K562 (cell line): ENCODE data around the gene GRB2. TPM values are rescaled to one million over a fixed set of nuclear protein-coding genes. Genes with fewer than 3 reads are reported as not detected.

Source experiments
- ATAC-seq: fragments of 200-7000 bp; cut with Tn5 transposase; 3 replicates; pipeline ENCODE4 v1.9.1; 2020; ENCODE audit warnings: moderate library complexity
- BruUV-seq: library from RNA; stranded (reverse); fragments of 400-500 nt; replicated peaks from 2 replicates; lab custom pipeline; 2021; lab: Mats Ljungman, UMichigan
- CTCF ChIA-PET: fragments of 300-600 bp; formaldehyde crosslinking; extraction: SDS; loops from one replicate; lab custom pipeline; 2021; ENCODE audit warnings: low intra/inter-chr PET ratio; lab: Yijun Ruan, JAX
- POLR2A ChIA-PET: fragments of 300-600, 350-650 bp; sonication (Branson Sonifier 250); formaldehyde crosslinking; extraction: SDS; loops from one replicate; lab custom pipeline; 2021; ENCODE audit warnings: antibody characterized with exemption, inconsistent platforms; lab: Yijun Ruan, JAX
- DNase-seq, 4 experiments: peaks; one replicate each; pipeline versions ENCODE4 v3.0.0 to v3.0.0-alpha.2; 2011 to 2018; ENCODE audit warnings: low spot score in 3 of 4, mixed read lengths in 3 of 4; ENCODE audit errors: extremely low read depth in 1 of 4
- FAIRE-seq: peaks from 2 replicates; lab custom pipeline; 2011; peaks lifted over from hg19 to GRCh38; lab: Jason Lieb, UNC
- H2AFZ ChIP-seq: 2 replicates; pipeline ENCODE4 v1.6.0; 2011; ENCODE audit warnings: low read depth, low read length, control low read depth, inconsistent platforms
- H3K27ac ChIP-seq: fragments of 200-600 bp; 3 replicates; pipeline ENCODE4 v1.8.0; 2011; ENCODE audit warnings: low read depth, mild to moderate bottlenecking, control low read depth, inconsistent platforms, low read length, moderate library complexity, mixed read lengths; ENCODE audit errors: extremely low read depth
- H3K27me3 ChIP-seq, 2 experiments: fragments of 300-600 bp in 1 of 2; 2 replicates in 1 of 2; 3 replicates in 1 of 2; pipeline versions ENCODE4 v1.6.0 to v1.8.0; 2011; ENCODE audit warnings: inconsistent platforms in 2 of 2, low read length in 2 of 2, mild to moderate bottlenecking in 1 of 2, mixed read lengths in 1 of 2, moderate library complexity in 1 of 2; ENCODE audit not compliant: control insufficient read depth in 2 of 2, insufficient read depth in 2 of 2
- H3K36me3 ChIP-seq: fragments of 300-600 bp; 3 replicates; pipeline ENCODE4 v1.8.0; 2011; ENCODE audit warnings: mild to moderate bottlenecking, low read length, inconsistent platforms; ENCODE audit not compliant: control insufficient read depth, insufficient read depth
- H3K4me1 ChIP-seq, 2 experiments: fragments of 200-600 bp in 1 of 2; replicated peaks in 1 of 2; 2 replicates in 1 of 2; 3 replicates in 1 of 2; pipeline versions ENCODE4 v1.5.1 to v1.8.0; 2011; ENCODE audit warnings: inconsistent platforms in 2 of 2, low read length in 2 of 2, mild to moderate bottlenecking in 1 of 2, mixed read lengths in 1 of 2, moderate library complexity in 1 of 2; ENCODE audit not compliant: control insufficient read depth in 2 of 2, insufficient read depth in 2 of 2
- H3K4me2 ChIP-seq: 2 replicates; pipeline ENCODE4 v1.6.1; 2011; ENCODE audit warnings: low read length, control low read depth, inconsistent platforms, mixed read lengths; ENCODE audit not compliant: insufficient read depth
- H3K4me3 ChIP-seq: fragments of 200-600 bp; sonication (generic), shearing (Covaris generic); 2 replicates; pipeline ENCODE4 v1.5.1; 2016; ENCODE audit warnings: control low read depth, inconsistent platforms
- H3K79me2 ChIP-seq: fragments of 200-600 bp; 3 replicates; pipeline ENCODE4 v1.8.0; 2011; ENCODE audit warnings: low read length, inconsistent platforms; ENCODE audit not compliant: control insufficient read depth, insufficient read depth
- H3K9ac ChIP-seq, 2 experiments: 2 replicates each; pipeline versions ENCODE4 v1.6.0 to v1.6.1; 2011; ENCODE audit warnings: low read depth in 2 of 2, low read length in 2 of 2, control low read depth in 1 of 2, inconsistent platforms in 1 of 2, mild to moderate bottlenecking in 1 of 2, mixed read lengths in 1 of 2; ENCODE audit not compliant: insufficient read depth in 1 of 2
- H3K9me1 ChIP-seq: one replicate; pipeline ENCODE4 v1.6.0; 2011; ENCODE audit warnings: inconsistent platforms, mild to moderate bottlenecking, low read length, moderate library complexity; ENCODE audit not compliant: control insufficient read depth, insufficient read depth
- H3K9me3 ChIP-seq: replicated peaks from 2 replicates; pipeline ENCODE4 v1.5.1; 2011; ENCODE audit warnings: low read depth, low read length, inconsistent platforms; ENCODE audit not compliant: control insufficient read depth, insufficient read depth
- H4K20me1 ChIP-seq: replicated peaks from 2 replicates; pipeline ENCODE4 v1.6.1; 2011; ENCODE audit warnings: low read length, inconsistent platforms, mixed read lengths; ENCODE audit not compliant: control insufficient read depth, insufficient read depth
- CEBPG ChIP-seq, 3 experiments: fragments of 200-800 bp in 1 of 3; sonication (Bioruptor generic) in 1 of 3; sonication (generic) in 1 of 3; formaldehyde crosslinking in 1 of 3; IDR thresholded peaks in 2 of 3; conservative IDR thresholded peaks in 1 of 3; 2 replicates each; pipeline versions ENCODE4 v1.6.1 to v1.8.0; 2016 to 2022; ENCODE audit warnings: missing compliant biosample characterization in 2 of 3, missing genetic modification characterization in 2 of 3, mild to moderate bottlenecking in 1 of 3, missing genetic modification reagents in 1 of 3
- CREB1 ChIP-seq, 2 experiments: sonication (generic) in 1 of 2; formaldehyde crosslinking in 1 of 2; IDR thresholded peaks; 2 replicates each; pipeline versions ENCODE4 v1.6.1 to v1.8.0; 2012 to 2022; ENCODE audit warnings: inconsistent platforms in 1 of 2, mild to moderate bottlenecking in 1 of 2, missing genetic modification reagents in 1 of 2, moderate library complexity in 1 of 2
- CREB3 ChIP-seq: fragments of 450-650 bp; conservative IDR thresholded peaks from 2 replicates; pipeline ENCODE4 v1.6.1; 2016; ENCODE audit warnings: missing genetic modification characterization, low read depth, mild to moderate bottlenecking, missing compliant biosample characterization, moderate library complexity
- E2F4 ChIP-seq: sonication (generic); formaldehyde crosslinking; IDR thresholded peaks from 2 replicates; pipeline ENCODE4 v1.8.0; 2022; ENCODE audit warnings: mild to moderate bottlenecking, low read depth, missing genetic modification reagents
- ETS1 ChIP-seq: conservative IDR thresholded peaks from 2 replicates; pipeline ENCODE4 v1.6.1; 2011; ENCODE audit warnings: low read depth, mild to moderate bottlenecking, low read length; ENCODE audit not compliant: control insufficient read depth
- GATAD2B ChIP-seq: fragments of 450-650 bp; IDR thresholded peaks from 2 replicates; pipeline ENCODE4 v1.6.1; 2017; ENCODE audit warnings: mild to moderate bottlenecking, borderline replicate concordance
- HNRNPL ChIP-seq: fragments of 200-400 bp; formaldehyde crosslinking; IDR thresholded peaks from 2 replicates; pipeline ENCODE4 v1.6.1; 2017; ENCODE audit warnings: low read depth, mild to moderate bottlenecking, low read length
- MNT ChIP-seq, 2 experiments: fragments of 450-650 bp; conservative IDR thresholded peaks; 2 replicates each; pipeline ENCODE4 v1.6.1; 2017; ENCODE audit warnings: mild to moderate bottlenecking in 2 of 2, moderate library complexity in 2 of 2
- OTX1 ChIP-seq: fragments of 450-650 bp; formaldehyde crosslinking; IDR thresholded peaks from 2 replicates; pipeline ENCODE4 v1.4.0; 2022; ENCODE audit warnings: mild to moderate bottlenecking
- SMARCB1 ChIP-seq: IDR thresholded peaks from 2 replicates; pipeline ENCODE4 v1.6.1; 2011; ENCODE audit warnings: improper control_type of control experiment, low read depth; ENCODE audit not compliant: insufficient read length
- TAF7 ChIP-seq: fragments of 450-650 bp; IDR thresholded peaks from 2 replicates; pipeline ENCODE4 v1.6.1; 2016; ENCODE audit warnings: missing genetic modification characterization, missing compliant biosample characterization
- THRAP3 ChIP-seq: fragments of 450-650 bp; IDR thresholded peaks from 2 replicates; pipeline ENCODE4 v1.6.1; 2016; ENCODE audit warnings: mild to moderate bottlenecking, inconsistent platforms, borderline replicate concordance
- ZNF184 ChIP-seq: sonication (generic); formaldehyde crosslinking; IDR thresholded peaks from 2 replicates; pipeline ENCODE4 v1.5.0; 2020; ENCODE audit warnings: missing genetic modification reagents
- ZNF232 ChIP-seq: sonication (generic); formaldehyde crosslinking; IDR thresholded peaks from 2 replicates; pipeline ENCODE4 v1.8.0; 2022; ENCODE audit warnings: mild to moderate bottlenecking, missing genetic modification reagents
- WGBS: fragments of 100-300 bp; shearing (Covaris generic); methylation state at CpG from one replicate; pipeline ENCODE4 v1.1.6; 2016; ENCODE audit warnings: low coverage, mixed read lengths; ENCODE audit not compliant: insufficient coverage; ENCODE audit errors: missing lambda C conversion rate; 5-methylcytosine and 5-hydroxymethylcytosine counted together
- in situ Hi-C: fragments of 300-500 bp; cut with MboI; formaldehyde crosslinking; loops from 4 replicates; pipeline ENCODE4 v1.15.0; 2018; ENCODE audit warnings: inconsistent platforms, mixed read lengths
- intact Hi-C: fragments of 100-400 bp; cut with micrococcal nuclease; formaldehyde crosslinking; loops from 2 replicates; pipeline ENCODE4 v1.14.2; 2022
- polyA plus RNA-seq, 8 experiments: library from polyadenylated mRNA; depleted of rRNA in 4 of 8; stranded (reverse) in 5 of 8; unstranded in 3 of 8; fragments of >200 nt; fragmentation: Nextera tagmentation in 2 of 8; fragmentation: Illumina TruSeq in 1 of 8; extraction: Ambion mirVana in 2 of 8; extraction: Trizol in 1 of 8; gene quantifications; 2 replicates each; pipeline versions ENCODE4 v1.2.1 to v1.2.3, GENCODE V29; 2011 to 2014; ENCODE audit warnings: inconsistent platforms in 1 of 8, missing spikeins in 1 of 8
- total RNA-seq, 7 experiments: library from RNA; depleted of rRNA in 6 of 7; stranded (reverse); fragments of >200 nt in 6 of 7; fragmentation: Illumina TruSeq in 2 of 7; extraction: Trizol in 2 of 7; gene quantifications; 2 replicates each; pipeline versions ENCODE4 v1.2.1 to v1.2.3, GENCODE V29; 2011 to 2021; ENCODE audit warnings: low replicate concordance in 1 of 7

The GRB2 gene
- total and polyA plus RNA-seq, 9 of the 15 experiments (the other 6 are each of a cell fraction or from before 2014, with no cell fraction given), result 57.2 to 136 (median 84.8) TPM

- Histone ChIP-seq H3K27ac (peak overlapping the region; percentile 96), H3K9me1 (no peaks in the 10 kb centered on the region), H3K4me3 (peak overlapping the region; percentile 97), H2AFZ (peak overlapping the region; percentile 97), H3K27me3 (no peaks in the 10 kb centered on the region), H3K4me2 (peak overlapping the region; percentile 89), H3K9ac (peak overlapping the region; percentile 95), H3K79me2 (peaks cover 35% of the 10 kb centered on the region), H3K36me3 (peaks cover 52% of the 10 kb centered on the region; the same call in 2 of the 3 replicates), H4K20me1 (no peaks in the 10 kb centered on the region), H3K9me3 (no peaks in the 10 kb centered on the region), H3K4me1 (peaks cover 30 to 62% of the 10 kb centered on the region in 2 experiments; a peak in 4 of 5 replicates)
- ChIA-PET CTCF (interaction anchor here (0.6 to 2.5 kb wide), 5 partner anchors 30 to 216 kb away, joined by 3 to 13 read pairs (median 3); no protein-coding TSS in a partner anchor), POLR2A (interaction anchor here (0.6 to 6.8 kb wide), 24 partner anchors 8 to 568 kb away, joined by 3 to 43 read pairs (median 4); partner anchors contain the start of genes GGA3, GRB2, MRPS7 and NUP85)
- BruUV-seq, result no TSS peak
- FAIRE-seq, result peak; percentile 40
- 1% methylated on average over 36 of the region's 47 CpGs for WGBS
- ATAC-seq, result peak; percentile 68
- peak; percentile 77 to 81 (median 78) for DNase-seq
- intact Hi-C loops, result loop anchor here (2.0 kb wide), 1 partner anchor 18 kb away; the partner anchor contains the start of gene SLC25A19
- in situ Hi-C loops, result no loop called here
- TF ChIP-seq CREB1 (IDR thresholded peaks at IDR 0.05) (no peak; the same call in 1 of the 2 replicates), CREB1 (CRISPR knock-in tag; IDR thresholded peaks at IDR 0.05) (peak; percentile 27; the same call in 1 of the 2 replicates), ZNF232 (CRISPR knock-in tag) (0 out of 2 replicates have a peak, but pooled peaks have one; percentile 58), ZNF184 (CRISPR knock-in tag) (no peak), CREB3 (tag) (no peak), TAF7 (tag) (no peak), GATAD2B (no peak), OTX1 (CRISPR knock-in tag) (no peak), CEBPG (CRISPR knock-in tag; IDR thresholded peaks at IDR 0.05) (peak; percentile 46), CEBPG (tag; conservative IDR thresholded peaks at IDR 0.05 in 1 of 2, IDR thresholded peaks at IDR 0.05 in 1 of 2) (peak; percentile 49 to 58; a peak in 3 of 4 replicates), MNT (conservative IDR thresholded peaks at IDR 0.05) (peak in 1 of 2 experiments; percentile 60; a peak in 1 of 4 replicates), THRAP3 (no peak), ETS1 (peak; percentile 54), E2F4 (CRISPR knock-in tag) (no peak), SMARCB1 (no peak), HNRNPL (no peak)
These were observed 135.1 kb downstream of the GRB2 start for GRCh38 chr17:75270218-75270965.
